ENCODE results near the gene ZNF467.

DNA sequence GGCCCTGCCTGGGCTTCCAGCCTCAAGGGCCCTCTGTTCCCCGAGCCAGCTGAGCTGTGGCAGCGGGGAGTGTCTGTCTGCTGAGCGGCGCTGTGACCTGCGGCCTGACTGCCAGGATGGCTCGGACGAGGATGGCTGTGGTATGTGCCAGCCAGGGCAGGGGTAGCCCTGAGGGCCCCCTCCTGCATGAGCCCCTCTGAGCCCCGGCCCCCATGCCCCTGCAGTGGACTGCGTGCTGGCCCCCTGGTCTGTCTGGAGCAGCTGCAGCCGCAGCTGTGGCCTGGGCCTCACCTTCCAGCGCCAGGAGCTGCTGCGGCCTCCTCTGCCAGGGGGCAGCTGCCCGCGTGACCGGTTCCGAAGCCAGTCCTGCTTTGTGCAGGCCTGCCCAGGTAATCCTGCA lies 28.4 kb upstream of the ZNF467 start:
- TF ChIP-seq, protein P1, sequence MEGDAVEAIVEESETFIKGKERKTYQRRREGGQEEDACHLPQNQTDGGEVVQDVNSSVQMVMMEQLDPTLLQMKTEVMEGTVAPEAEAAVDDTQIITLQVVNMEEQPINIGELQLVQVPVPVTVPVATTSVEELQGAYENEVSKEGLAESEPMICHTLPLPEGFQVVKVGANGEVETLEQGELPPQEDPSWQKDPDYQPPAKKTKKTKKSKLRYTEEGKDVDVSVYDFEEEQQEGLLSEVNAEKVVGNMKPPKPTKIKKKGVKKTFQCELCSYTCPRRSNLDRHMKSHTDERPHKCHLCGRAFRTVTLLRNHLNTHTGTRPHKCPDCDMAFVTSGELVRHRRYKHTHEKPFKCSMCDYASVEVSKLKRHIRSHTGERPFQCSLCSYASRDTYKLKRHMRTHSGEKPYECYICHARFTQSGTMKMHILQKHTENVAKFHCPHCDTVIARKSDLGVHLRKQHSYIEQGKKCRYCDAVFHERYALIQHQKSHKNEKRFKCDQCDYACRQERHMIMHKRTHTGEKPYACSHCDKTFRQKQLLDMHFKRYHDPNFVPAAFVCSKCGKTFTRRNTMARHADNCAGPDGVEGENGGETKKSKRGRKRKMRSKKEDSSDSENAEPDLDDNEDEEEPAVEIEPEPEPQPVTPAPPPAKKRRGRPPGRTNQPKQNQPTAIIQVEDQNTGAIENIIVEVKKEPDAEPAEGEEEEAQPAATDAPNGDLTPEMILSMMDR (IDR thresholded peaks at IDR 0.05; ENCODE audit: control extremely low read depth in 1 of 3, insufficient read depth in 1 of 3, low read depth in 1 of 3, low read length in 3 of 3), result no peak
- no peak for TF ChIP-seq EZH2 (IDR thresholded peaks at IDR 0.05; ENCODE audit: low read depth, low read length, severe bottlenecking)

All from H1 (cell line).